ENCODE results near the gene NOXA1. TPM values are rescaled to one million over a fixed set of nuclear protein-coding genes. Genes with fewer than 3 reads are reported as not detected.
A peak's percentile ranks its signal among the peaks of the same experiment; 100 is the strongest.

The NOXA1 gene
- total and polyA plus RNA-seq, 9 of the 15 experiments (the other 6 are each of a cell fraction or from before 2014, with no cell fraction given), result 0.07 to 1.2 (median 0.20) TPM; not detected in 4

DNA sequence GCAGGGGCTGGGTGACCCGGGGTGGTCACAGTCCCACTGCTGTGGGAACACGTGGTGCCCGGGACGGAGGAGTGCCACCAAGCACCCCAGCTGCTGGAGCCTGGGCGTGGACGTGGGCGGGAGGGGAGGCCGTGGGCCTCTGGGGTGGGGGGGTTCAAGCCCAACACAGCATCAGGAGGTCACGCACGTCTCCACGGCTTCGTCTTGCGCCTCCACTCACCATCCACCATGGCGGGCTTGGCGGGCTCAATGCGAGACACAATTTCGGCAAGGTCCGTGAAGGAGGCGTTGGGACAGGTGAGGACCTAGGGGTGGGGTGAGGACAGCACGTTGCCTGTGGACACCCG, 38.1 kb downstream of the NOXA1 start (continued):
- TF ChIP-seq, protein P1, sequence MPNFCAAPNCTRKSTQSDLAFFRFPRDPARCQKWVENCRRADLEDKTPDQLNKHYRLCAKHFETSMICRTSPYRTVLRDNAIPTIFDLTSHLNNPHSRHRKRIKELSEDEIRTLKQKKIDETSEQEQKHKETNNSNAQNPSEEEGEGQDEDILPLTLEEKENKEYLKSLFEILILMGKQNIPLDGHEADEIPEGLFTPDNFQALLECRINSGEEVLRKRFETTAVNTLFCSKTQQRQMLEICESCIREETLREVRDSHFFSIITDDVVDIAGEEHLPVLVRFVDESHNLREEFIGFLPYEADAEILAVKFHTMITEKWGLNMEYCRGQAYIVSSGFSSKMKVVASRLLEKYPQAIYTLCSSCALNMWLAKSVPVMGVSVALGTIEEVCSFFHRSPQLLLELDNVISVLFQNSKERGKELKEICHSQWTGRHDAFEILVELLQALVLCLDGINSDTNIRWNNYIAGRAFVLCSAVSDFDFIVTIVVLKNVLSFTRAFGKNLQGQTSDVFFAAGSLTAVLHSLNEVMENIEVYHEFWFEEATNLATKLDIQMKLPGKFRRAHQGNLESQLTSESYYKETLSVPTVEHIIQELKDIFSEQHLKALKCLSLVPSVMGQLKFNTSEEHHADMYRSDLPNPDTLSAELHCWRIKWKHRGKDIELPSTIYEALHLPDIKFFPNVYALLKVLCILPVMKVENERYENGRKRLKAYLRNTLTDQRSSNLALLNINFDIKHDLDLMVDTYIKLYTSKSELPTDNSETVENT (CRISPR knock-in tag; IDR thresholded peaks at IDR 0.05), result 0 out of 2 replicates have a peak, but pooled peaks have one; percentile 20
- no peak for TF ChIP-seq ZNF583 (CRISPR knock-in tag; IDR thresholded peaks at IDR 0.05)
- TF ChIP-seq ZNF133 (CRISPR knock-in tag; IDR thresholded peaks at IDR 0.05), result no peak
- no peak for TF ChIP-seq YY1 (IDR thresholded peaks at IDR 0.05; ENCODE audit: borderline replicate concordance in 1 of 3, control insufficient read depth in 1 of 3, extremely low read depth in 1 of 3, insufficient read depth in 3 of 3, insufficient read length in 1 of 3, insufficient replicate concordance in 2 of 3, low read depth in 1 of 3, low read length in 2 of 3)
- no peak for TF ChIP-seq ZNF76 (CRISPR knock-in tag; IDR thresholded peaks at IDR 0.05; ENCODE audit: borderline replicate concordance)
- no peak for TF ChIP-seq KDM5B (IDR thresholded peaks at IDR 0.05; ENCODE audit: insufficient replicate concordance, low read depth, low read length)
- TF ChIP-seq, protein P2, sequence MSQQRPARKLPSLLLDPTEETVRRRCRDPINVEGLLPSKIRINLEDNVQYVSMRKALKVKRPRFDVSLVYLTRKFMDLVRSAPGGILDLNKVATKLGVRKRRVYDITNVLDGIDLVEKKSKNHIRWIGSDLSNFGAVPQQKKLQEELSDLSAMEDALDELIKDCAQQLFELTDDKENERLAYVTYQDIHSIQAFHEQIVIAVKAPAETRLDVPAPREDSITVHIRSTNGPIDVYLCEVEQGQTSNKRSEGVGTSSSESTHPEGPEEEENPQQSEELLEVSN (IDR thresholded peaks at IDR 0.05; ENCODE audit: borderline replicate concordance in 1 of 2, extremely low read depth in 1 of 2, insufficient read depth in 1 of 2, insufficient read length in 1 of 2, low read depth in 1 of 2, low read length in 1 of 2, poor library complexity in 1 of 2, severe bottlenecking in 1 of 2), result peak in 1 of 2 experiments; percentile 2
- TF ChIP-seq CSDE1 (IDR thresholded peaks at IDR 0.05), result no peak
- TF ChIP-seq, protein P3, sequence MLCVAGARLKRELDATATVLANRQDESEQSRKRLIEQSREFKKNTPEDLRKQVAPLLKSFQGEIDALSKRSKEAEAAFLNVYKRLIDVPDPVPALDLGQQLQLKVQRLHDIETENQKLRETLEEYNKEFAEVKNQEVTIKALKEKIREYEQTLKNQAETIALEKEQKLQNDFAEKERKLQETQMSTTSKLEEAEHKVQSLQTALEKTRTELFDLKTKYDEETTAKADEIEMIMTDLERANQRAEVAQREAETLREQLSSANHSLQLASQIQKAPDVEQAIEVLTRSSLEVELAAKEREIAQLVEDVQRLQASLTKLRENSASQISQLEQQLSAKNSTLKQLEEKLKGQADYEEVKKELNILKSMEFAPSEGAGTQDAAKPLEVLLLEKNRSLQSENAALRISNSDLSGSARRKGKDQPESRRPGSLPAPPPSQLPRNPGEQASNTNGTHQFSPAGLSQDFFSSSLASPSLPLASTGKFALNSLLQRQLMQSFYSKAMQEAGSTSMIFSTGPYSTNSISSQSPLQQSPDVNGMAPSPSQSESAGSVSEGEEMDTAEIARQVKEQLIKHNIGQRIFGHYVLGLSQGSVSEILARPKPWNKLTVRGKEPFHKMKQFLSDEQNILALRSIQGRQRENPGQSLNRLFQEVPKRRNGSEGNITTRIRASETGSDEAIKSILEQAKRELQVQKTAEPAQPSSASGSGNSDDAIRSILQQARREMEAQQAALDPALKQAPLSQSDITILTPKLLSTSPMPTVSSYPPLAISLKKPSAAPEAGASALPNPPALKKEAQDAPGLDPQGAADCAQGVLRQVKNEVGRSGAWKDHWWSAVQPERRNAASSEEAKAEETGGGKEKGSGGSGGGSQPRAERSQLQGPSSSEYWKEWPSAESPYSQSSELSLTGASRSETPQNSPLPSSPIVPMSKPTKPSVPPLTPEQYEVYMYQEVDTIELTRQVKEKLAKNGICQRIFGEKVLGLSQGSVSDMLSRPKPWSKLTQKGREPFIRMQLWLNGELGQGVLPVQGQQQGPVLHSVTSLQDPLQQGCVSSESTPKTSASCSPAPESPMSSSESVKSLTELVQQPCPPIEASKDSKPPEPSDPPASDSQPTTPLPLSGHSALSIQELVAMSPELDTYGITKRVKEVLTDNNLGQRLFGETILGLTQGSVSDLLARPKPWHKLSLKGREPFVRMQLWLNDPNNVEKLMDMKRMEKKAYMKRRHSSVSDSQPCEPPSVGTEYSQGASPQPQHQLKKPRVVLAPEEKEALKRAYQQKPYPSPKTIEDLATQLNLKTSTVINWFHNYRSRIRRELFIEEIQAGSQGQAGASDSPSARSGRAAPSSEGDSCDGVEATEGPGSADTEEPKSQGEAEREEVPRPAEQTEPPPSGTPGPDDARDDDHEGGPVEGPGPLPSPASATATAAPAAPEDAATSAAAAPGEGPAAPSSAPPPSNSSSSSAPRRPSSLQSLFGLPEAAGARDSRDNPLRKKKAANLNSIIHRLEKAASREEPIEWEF (CRISPR knock-in tag; IDR thresholded peaks at IDR 0.05), result no peak
- no peak for TF ChIP-seq HLTF (IDR thresholded peaks at IDR 0.05)
- TF ChIP-seq TRIM24 (IDR thresholded peaks at IDR 0.05), result no peak
- TF ChIP-seq, protein P4, sequence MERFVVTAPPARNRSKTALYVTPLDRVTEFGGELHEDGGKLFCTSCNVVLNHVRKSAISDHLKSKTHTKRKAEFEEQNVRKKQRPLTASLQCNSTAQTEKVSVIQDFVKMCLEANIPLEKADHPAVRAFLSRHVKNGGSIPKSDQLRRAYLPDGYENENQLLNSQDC (CRISPR knock-in tag; IDR thresholded peaks at IDR 0.05), result no peak
- no peak for TF ChIP-seq RFX5 (IDR thresholded peaks at IDR 0.05; ENCODE audit: low read depth, low read length)
- no peak for TF ChIP-seq TOE1 (IDR thresholded peaks at IDR 0.05; ENCODE audit: borderline replicate concordance)
- no peak for TF ChIP-seq TOE1 (CRISPR knock-in tag; IDR thresholded peaks at IDR 0.05; ENCODE audit: borderline replicate concordance, low read depth)
- TF ChIP-seq RBM17 (IDR thresholded peaks at IDR 0.05; ENCODE audit: borderline replicate concordance, low read depth, low read length), result no peak
- TF ChIP-seq FIP1L1 (IDR thresholded peaks at IDR 0.05; ENCODE audit: low read depth, low read length, poor library complexity, severe bottlenecking), result no peak
- no peak for TF ChIP-seq TAF7 (tag; IDR thresholded peaks at IDR 0.05)
